Effector memory CD8-positive, alpha-beta T cell (primary cell): Measurements from ENCODE around the gene ARHGAP45.

Experiments
- ATAC-seq: fragments of 150-1000 bp; cut with Tn5 transposase; replicated peaks from 2 replicates; pipeline ENCODE4 v1.10.0; 2021; ENCODE audit warnings: mild to moderate bottlenecking, moderate library complexity
- DNase-seq, 3 experiments: peaks; one replicate each; pipeline ENCODE4 v3.0.0; 2021
- H3K27ac Mint-ChIP-seq, 2 donors: one replicate each; pipeline ENCODE4 v1.8.0; 2022; ENCODE audit warnings: mild to moderate bottlenecking in 2 of 2, mixed read lengths in 2 of 2, moderate library complexity in 2 of 2
- H3K27me3 Mint-ChIP-seq, 2 donors: one replicate each; pipeline ENCODE4 v1.8.0; 2022; ENCODE audit warnings: mixed read lengths in 2 of 2
- H3K36me3 Mint-ChIP-seq: one replicate; pipeline ENCODE4 v1.8.0; 2022; ENCODE audit warnings: mild to moderate bottlenecking, moderate library complexity, mixed read lengths; ENCODE audit not compliant: insufficient read depth
- H3K4me1 Mint-ChIP-seq, 2 donors: one replicate each; pipeline ENCODE4 v1.8.0; 2022; ENCODE audit warnings: low read depth in 2 of 2, mixed read lengths in 2 of 2
- H3K4me3 Mint-ChIP-seq, 2 donors: one replicate each; pipeline ENCODE4 v1.8.0; 2022; ENCODE audit warnings: mild to moderate bottlenecking in 2 of 2, mixed read lengths in 2 of 2, moderate library complexity in 2 of 2
- H3K9me3 Mint-ChIP-seq, 2 donors: one replicate each; pipeline ENCODE4 v1.8.0; 2022; ENCODE audit warnings: mixed read lengths in 2 of 2

Gene ARHGAP45

GRCh38 chr19:1085676-1086442 is 18.9 kb downstream of the ARHGAP45 start:
- Mint-ChIP-seq H3K9me3 (no peaks in the 10 kb centered on the region), H3K4me1 (peaks cover 36 to 41% of the 10 kb centered on the region in 2 donors), H3K4me3 (peak overlapping the region; percentile 28 to 54), H3K36me3 (peaks cover 98% of the 10 kb centered on the region), H3K27ac (peak overlapping the region; percentile 93 to 95), H3K27me3 (no peaks in the 10 kb centered on the region)
- DNase-seq (no peak), ATAC-seq (no peak)

- DNase-seq (no peak), ATAC-seq (no peak)
- Mint-ChIP-seq H3K27me3 (no peaks in the 10 kb centered on the region), H3K36me3 (peaks cover 96% of the 10 kb centered on the region), H3K9me3 (no peaks in the 10 kb centered on the region), H3K4me1 (peaks cover 36 to 38% of the 10 kb centered on the region in 2 donors), H3K4me3 (peak overlapping the region in 1 of 2 donors; percentile 31), H3K27ac (peak overlapping the region in 1 of 2 donors; percentile 95)
These were observed 19.6 kb downstream of the ARHGAP45 start for GRCh38 chr19:1086613-1087012.

- peak overlapping the region; percentile 83 to 95 for H3K27ac Mint-ChIP-seq
- H3K36me3 Mint-ChIP-seq, result peaks cover 98% of the 10 kb centered on the region
- H3K4me1 Mint-ChIP-seq, result peaks cover 30 to 34% of the 10 kb centered on the region in 2 donors
- ATAC-seq (peak; percentile 39), DNase-seq (no peak)
- no peaks in the 10 kb centered on the region for H3K27me3 Mint-ChIP-seq
- no peaks in the 10 kb centered on the region for H3K9me3 Mint-ChIP-seq
- H3K4me3 Mint-ChIP-seq, result peak overlapping the region; percentile 47 to 61
These were observed 20.9 kb downstream of the ARHGAP45 start for GRCh38 chr19:1087813-1088415.

GRCh38 chr19:1088416-1089010 is 21.5 kb downstream of the ARHGAP45 start:
- H3K36me3 Mint-ChIP-seq, result peaks cover 98% of the 10 kb centered on the region
- H3K4me1 Mint-ChIP-seq, result peaks cover 33 to 36% of the 10 kb centered on the region in 2 donors
- no peaks in the 10 kb centered on the region for H3K27me3 Mint-ChIP-seq
- H3K4me3 Mint-ChIP-seq, result peak overlapping the region; percentile 47 to 61
- DNase-seq, result no peak
- no peaks in the 10 kb centered on the region for H3K9me3 Mint-ChIP-seq
- peak overlapping the region; percentile 83 to 95 for H3K27ac Mint-ChIP-seq
- peak; percentile 14 for ATAC-seq

GRCh38 chr19:1089126-1089771 is 22.3 kb downstream of the ARHGAP45 start:
- no peaks in the 10 kb centered on the region for H3K27me3 Mint-ChIP-seq
- DNase-seq (no peak), ATAC-seq (no peak)
- H3K36me3 Mint-ChIP-seq, result peaks cover 90% of the 10 kb centered on the region
- peak overlapping the region in 1 of 2 donors; percentile 95 for H3K27ac Mint-ChIP-seq
- H3K4me3 Mint-ChIP-seq, result peak overlapping the region in 1 of 2 donors; percentile 14
- no peaks in the 10 kb centered on the region for H3K9me3 Mint-ChIP-seq
- peaks cover 38 to 39% of the 10 kb centered on the region in 2 donors for H3K4me1 Mint-ChIP-seq

- Mint-ChIP-seq H3K4me1 (peaks cover 42 to 43% of the 10 kb centered on the region in 2 donors), H3K4me3 (no peak overlapping the region), H3K27me3 (no peaks in the 10 kb centered on the region), H3K27ac (peak overlapping the region in 1 of 2 donors; percentile 95), H3K36me3 (peaks cover 84% of the 10 kb centered on the region), H3K9me3 (no peaks in the 10 kb centered on the region)
- no peak for DNase-seq
- ATAC-seq, result peak; percentile 60
These were observed 22.9 kb downstream of the ARHGAP45 start for GRCh38 chr19:1089891-1090290.

GRCh38 chr19:1090731-1091543 is 24.0 kb downstream of the ARHGAP45 start:
- Mint-ChIP-seq H3K4me1 (peaks cover 40 to 43% of the 10 kb centered on the region in 2 donors), H3K27me3 (no peaks in the 10 kb centered on the region), H3K9me3 (no peaks in the 10 kb centered on the region), H3K4me3 (peak overlapping the region; percentile 18 to 38), H3K36me3 (peaks cover 79% of the 10 kb centered on the region), H3K27ac (peak overlapping the region in 1 of 2 donors; percentile 95)
- no peak for ATAC-seq
- DNase-seq, result no peak

GRCh38 chr19:1091544-1092175 is 24.7 kb downstream of the ARHGAP45 start:
- Mint-ChIP-seq H3K27me3 (no peaks in the 10 kb centered on the region), H3K27ac (peak overlapping the region in 1 of 2 donors; percentile 95), H3K4me1 (peaks cover 38 to 45% of the 10 kb centered on the region in 2 donors), H3K9me3 (no peaks in the 10 kb centered on the region), H3K4me3 (no peak overlapping the region), H3K36me3 (peaks cover 72% of the 10 kb centered on the region)
- DNase-seq, result no peak
- no peak for ATAC-seq

GRCh38 chr19:1093330-1093729 is 26.4 kb downstream of the ARHGAP45 start:
- no peak for DNase-seq
- Mint-ChIP-seq H3K4me1 (peaks cover 25 to 35% of the 10 kb centered on the region in 2 donors), H3K36me3 (peaks cover 55% of the 10 kb centered on the region), H3K4me3 (peak overlapping the region; percentile 92 to 93), H3K27ac (peak overlapping the region in 1 of 2 donors; percentile 88), H3K27me3 (no peaks in the 10 kb centered on the region), H3K9me3 (no peaks in the 10 kb centered on the region)
- no peak for ATAC-seq

GRCh38 chr19:1093811-1094553 is 27.0 kb downstream of the ARHGAP45 start:
- H3K27ac Mint-ChIP-seq, result peak overlapping the region in 1 of 2 donors; percentile 88
- ATAC-seq (no peak), DNase-seq (no peak)
- peaks cover 25 to 38% of the 10 kb centered on the region in 2 donors for H3K4me1 Mint-ChIP-seq
- H3K9me3 Mint-ChIP-seq, result no peaks in the 10 kb centered on the region
- peak overlapping the region; percentile 92 to 93 for H3K4me3 Mint-ChIP-seq
- H3K27me3 Mint-ChIP-seq, result no peaks in the 10 kb centered on the region
- H3K36me3 Mint-ChIP-seq, result peaks cover 48% of the 10 kb centered on the region

- H3K27me3 Mint-ChIP-seq, result no peaks in the 10 kb centered on the region
- H3K36me3 Mint-ChIP-seq, result peaks cover 43% of the 10 kb centered on the region
- peak; percentile 2 for ATAC-seq
- peaks cover 22 to 32% of the 10 kb centered on the region in 2 donors for H3K4me1 Mint-ChIP-seq
- no peaks in the 10 kb centered on the region for H3K9me3 Mint-ChIP-seq
- peak overlapping the region in 1 of 2 donors; percentile 88 for H3K27ac Mint-ChIP-seq
- H3K4me3 Mint-ChIP-seq, result peak overlapping the region; percentile 92 to 93
- no peak for DNase-seq
These were observed 27.6 kb downstream of the ARHGAP45 start for GRCh38 chr19:1094655-1094977.
